ENCODE data around the gene RFX7.

Gene RFX7

GRCh38 chr15:56042498-56042897 lies 201.2 kb downstream of the RFX7 start:
- no peaks in the 10 kb centered on the region for H3K36me3 ChIP-seq (ENCODE audit: insufficient read depth, low read length)
- 93% methylated on average over 4 of the region's 4 CpGs for WGBS
- no peaks in the 10 kb centered on the region for H3K27me3 ChIP-seq (ENCODE audit: insufficient read depth, low read length)
- no peak overlapping the region for H3K9ac ChIP-seq (ENCODE audit: low read depth, low read length)
- no peaks in the 10 kb centered on the region for H3K9me3 ChIP-seq (ENCODE audit: insufficient read depth, low read depth, low read length)
- peaks cover 15% of the 10 kb centered on the region; the same call in 1 of the 2 replicates for H3K4me1 ChIP-seq (ENCODE audit: insufficient read depth, low read length)
- no peak overlapping the region for H3K27ac ChIP-seq (ENCODE audit: low read depth, low read length)
- no peak overlapping the region for H3K4me3 ChIP-seq (ENCODE audit: low read length)

GRCh38 chr15:56042031-56042430 lies 201.6 kb downstream of the RFX7 start:
- Histone ChIP-seq H3K27ac (ENCODE audit: low read depth, low read length) (no peak overlapping the region), H3K4me3 (ENCODE audit: low read length) (no peak overlapping the region), H3K9ac (ENCODE audit: low read depth, low read length) (no peak overlapping the region), H3K36me3 (ENCODE audit: insufficient read depth, low read length) (no peaks in the 10 kb centered on the region), H3K27me3 (ENCODE audit: insufficient read depth, low read length) (no peaks in the 10 kb centered on the region), H3K9me3 (ENCODE audit: insufficient read depth, low read depth, low read length) (no peaks in the 10 kb centered on the region), H3K4me1 (ENCODE audit: insufficient read depth, low read length) (peaks cover 15% of the 10 kb centered on the region; the same call in 1 of the 2 replicates)
- 70% methylated on average over 1 of the region's 1 CpG for WGBS

DNA sequence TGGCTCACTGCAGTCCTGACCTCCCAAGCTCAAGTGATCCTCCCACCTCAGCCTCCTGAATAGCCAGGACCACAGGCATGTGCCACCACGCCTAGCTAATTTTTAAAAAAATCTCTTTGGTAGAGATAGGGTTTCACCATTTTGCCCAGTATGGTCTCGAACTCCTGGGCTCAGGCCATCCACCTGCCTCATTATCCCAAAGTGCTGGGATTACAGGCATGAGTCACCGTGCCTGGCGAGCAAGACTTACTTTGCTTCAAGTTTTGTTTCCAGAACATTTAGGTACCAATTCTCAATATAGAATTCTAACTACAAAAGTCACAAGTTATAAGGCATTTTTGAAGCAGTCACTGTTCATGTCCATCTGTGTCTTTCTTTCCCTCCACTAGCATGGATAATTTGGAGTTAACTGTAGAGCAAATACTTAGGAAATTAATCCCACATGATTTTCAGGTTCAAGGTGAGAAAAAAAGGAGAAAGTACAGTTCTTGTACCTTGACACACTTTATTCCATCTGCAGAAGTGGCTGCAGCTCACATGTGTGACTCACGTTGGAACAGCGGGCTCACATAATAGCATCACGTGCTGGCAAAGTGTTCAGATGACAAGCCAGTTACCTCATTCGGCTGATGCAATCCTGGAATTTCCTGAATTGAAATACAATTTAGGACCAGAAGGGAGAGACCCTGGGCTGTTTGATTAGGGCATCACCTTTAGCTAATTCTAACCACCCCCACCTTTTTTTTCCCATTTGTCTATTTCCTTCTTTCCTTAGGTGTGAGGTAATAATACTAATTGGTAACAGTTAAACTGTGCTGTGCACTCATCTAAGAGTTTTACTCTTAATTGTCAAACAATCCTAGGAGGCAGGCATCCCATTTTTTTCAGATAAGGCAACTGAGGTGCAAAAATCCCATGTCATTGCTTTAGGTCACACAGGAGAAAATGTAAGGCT lies 203.3 kb downstream of the RFX7 start:
- Histone ChIP-seq H3K4me3 (ENCODE audit: low read length) (no peak overlapping the region), H3K27ac (ENCODE audit: low read depth, low read length) (no peak overlapping the region), H3K27me3 (ENCODE audit: insufficient read depth, low read length) (no peaks in the 10 kb centered on the region), H3K36me3 (ENCODE audit: insufficient read depth, low read length) (no peaks in the 10 kb centered on the region), H3K4me1 (ENCODE audit: insufficient read depth, low read length) (peaks cover 15% of the 10 kb centered on the region; the same call in 1 of the 2 replicates), H3K9ac (ENCODE audit: low read depth, low read length) (no peak overlapping the region), H3K9me3 (ENCODE audit: insufficient read depth, low read depth, low read length) (no peaks in the 10 kb centered on the region)
- WGBS = 83% methylated on average over 8 of the region's 8 CpGs

DNA sequence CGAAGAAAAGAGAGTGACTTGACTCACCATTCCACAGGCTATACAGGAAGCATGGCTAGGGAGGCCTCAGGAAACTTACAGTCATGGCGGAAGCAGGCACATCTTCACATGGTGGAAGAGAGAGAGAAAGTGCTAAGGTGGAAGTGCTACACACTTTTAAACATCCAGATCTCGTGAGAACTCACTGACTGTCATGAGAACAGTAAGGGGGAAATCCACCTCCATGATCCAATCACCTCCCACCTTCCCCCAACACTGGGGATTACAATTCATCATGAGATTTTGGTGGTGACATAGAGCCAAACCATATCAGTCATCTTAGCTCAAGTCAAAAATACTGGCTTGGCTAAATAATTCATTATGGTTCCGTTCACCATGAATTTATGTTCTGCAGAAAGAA lies 205.0 kb downstream of the RFX7 start:
- no peaks in the 10 kb centered on the region for H3K9me3 ChIP-seq (ENCODE audit: insufficient read depth, low read depth, low read length)
- H3K9ac ChIP-seq (ENCODE audit: low read depth, low read length) = no peak overlapping the region
- peaks cover 15% of the 10 kb centered on the region; the same call in 1 of the 2 replicates for H3K4me1 ChIP-seq (ENCODE audit: insufficient read depth, low read length)
- WGBS = 87% methylated on average over 3 of the region's 4 CpGs
- no peak overlapping the region for H3K27ac ChIP-seq (ENCODE audit: low read depth, low read length)
- H3K27me3 ChIP-seq (ENCODE audit: insufficient read depth, low read length) = no peaks in the 10 kb centered on the region
- no peak overlapping the region for H3K4me3 ChIP-seq (ENCODE audit: low read length)
- H3K36me3 ChIP-seq (ENCODE audit: insufficient read depth, low read length) = no peaks in the 10 kb centered on the region

DNA sequence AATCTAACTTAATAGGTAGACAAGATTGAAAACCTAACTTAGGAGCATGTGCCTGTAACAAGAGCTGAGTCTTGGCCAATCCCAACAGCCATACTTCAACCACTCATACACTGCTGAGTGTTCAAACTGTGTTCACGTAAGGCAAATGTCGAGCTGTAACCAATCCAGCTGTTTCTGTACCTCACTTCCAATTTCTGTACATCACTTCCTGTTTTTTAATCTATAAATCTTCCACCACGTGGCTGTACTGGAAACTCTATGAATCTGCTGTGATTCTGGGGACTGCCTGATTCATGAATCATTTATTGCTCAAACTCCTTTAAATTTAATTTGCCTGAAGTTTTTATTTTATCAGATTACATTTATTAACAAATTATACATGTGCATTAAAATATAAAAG lies 205.7 kb downstream of the RFX7 start:
- Histone ChIP-seq H3K36me3 (ENCODE audit: insufficient read depth, low read length) (no peaks in the 10 kb centered on the region), H3K27ac (ENCODE audit: low read depth, low read length) (no peak overlapping the region), H3K9me3 (ENCODE audit: insufficient read depth, low read depth, low read length) (no peaks in the 10 kb centered on the region), H3K4me3 (ENCODE audit: low read length) (no peak overlapping the region), H3K9ac (ENCODE audit: low read depth, low read length) (no peak overlapping the region), H3K27me3 (ENCODE audit: insufficient read depth, low read length) (no peaks in the 10 kb centered on the region), H3K4me1 (ENCODE audit: insufficient read depth, low read length) (peaks cover 10% of the 10 kb centered on the region; the same call in 1 of the 2 replicates)
- 93% methylated on average over 3 of the region's 3 CpGs for WGBS

Data from HUES64 (cell line).